Uterus (tissue), 4 donors: Measurements from ENCODE around the gene ASPDH. TPM values are rescaled to one million over a fixed set of nuclear protein-coding genes. Genes with fewer than 3 reads are reported as not detected.

Source experiments
- DNase-seq, 2 donors: peaks; one replicate each; pipeline ENCODE4 v3.0.0-alpha.2; 2019 to 2020
- H3K27ac ChIP-seq, 2 donors: fragments of 200-600 bp; sonication (generic); 1 replicate in 1 of 2; 2 replicates in 1 of 2; pipeline ENCODE4 v1.5.1; 2016 to 2018
- H3K27me3 ChIP-seq, 2 donors: fragments of 200-600 bp; sonication (generic); one replicate each; pipeline ENCODE4 v1.5.1; 2018 to 2019; ENCODE audit warnings: control low read depth in 1 of 2
- H3K36me3 ChIP-seq, 2 donors: fragments of 200-600 bp; sonication (generic); one replicate each; pipeline ENCODE4 v1.5.1; 2019; ENCODE audit warnings: control low read depth in 1 of 2
- H3K4me1 ChIP-seq, 2 donors: fragments of 200-600 bp; sonication (generic); one replicate each; pipeline ENCODE4 v1.5.1; 2018 to 2019; ENCODE audit warnings: control low read depth in 1 of 2
- H3K4me3 ChIP-seq, 2 donors: fragments of 200-600 bp; sonication (generic); 1 replicate in 1 of 2; 2 replicates in 1 of 2; pipeline ENCODE4 v1.5.1; 2018 to 2019; ENCODE audit warnings: mild to moderate bottlenecking in 1 of 2
- H3K9me3 ChIP-seq, 2 donors: fragments of 200-600 bp; sonication (generic); one replicate each; pipeline ENCODE4 v1.5.1; 2019; ENCODE audit warnings: control low read depth in 1 of 2
- POLR2A ChIP-seq, 2 donors: fragments of 450-650 bp; IDR thresholded peaks; one replicate each; pipeline ENCODE4 v1.6.1; 2016; ENCODE audit warnings: antibody characterized with exemption in 2 of 2, mild to moderate bottlenecking in 1 of 2, moderate library complexity in 1 of 2
- intact Hi-C: fragments of 100-400 bp; cut with DNase I; formaldehyde crosslinking; loops from one replicate; pipeline ENCODE4 v1.15.1; 2023; ENCODE audit warnings: low total_unique reads
- total RNA-seq, 4 donors: library from RNA; depleted of rRNA in 3 of 4; stranded (reverse); fragments of >200 nt in 3 of 4; gene quantifications; one replicate each; pipeline versions ENCODE4 v1.1.0 to v1.2.4, GENCODE V29; 2014 to 2023
- TF ChIP-seq, protein P1 (sequence below), 4 experiments: fragments of 200-600 bp in 2 of 4; fragments of 450-650 bp in 2 of 4; sonication (generic) in 2 of 4; IDR thresholded peaks; one replicate each; pipeline ENCODE4 v1.5.1; 2016 to 2019; ENCODE audit warnings: antibody characterized with exemption in 4 of 4, mild to moderate bottlenecking in 2 of 4, moderate library complexity in 1 of 4
- donor health status: DM: yes; HTN: yes; CAD: no.

Gene ASPDH
- total RNA-seq: not detected

DNA sequence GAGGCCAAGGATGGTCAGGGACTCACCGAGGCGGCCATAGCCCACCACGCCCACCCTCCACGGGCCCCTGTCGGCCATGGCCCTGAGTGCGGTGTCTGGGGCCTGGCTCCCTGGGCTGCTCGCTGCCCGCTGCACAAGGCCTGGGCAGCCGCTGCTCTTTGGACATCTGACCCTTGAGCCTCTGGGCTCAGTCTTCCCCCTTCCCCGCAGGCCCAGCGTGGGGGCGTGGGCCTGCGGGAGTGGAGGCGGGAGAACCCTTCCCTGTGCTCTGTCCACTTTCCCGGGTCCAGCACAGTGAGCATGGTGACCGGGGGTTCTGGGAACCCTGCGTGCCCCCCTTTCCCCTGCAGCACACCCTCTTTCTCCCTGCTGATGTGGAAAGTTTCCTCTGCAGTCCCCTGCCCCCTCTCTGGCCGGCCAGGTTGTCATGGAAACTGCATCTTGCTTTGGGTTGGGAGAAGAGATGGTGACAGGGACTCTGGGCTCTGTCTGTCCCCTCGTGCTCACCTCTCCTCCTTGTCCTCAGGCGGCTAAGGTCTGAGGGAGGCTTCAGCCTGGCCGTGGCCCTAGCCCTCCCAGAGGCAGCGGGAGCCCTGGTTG, at the start of gene ASPDH:
ASPDH (minus strand) TSS at position 168 of the 600 bp plus-strand sequence; CDS start at position 78, 90 bp downstream.
- DNase-seq: no peak
- Histone ChIP-seq H3K27ac (no peak within 1 kb of the TSS), H3K27me3 (no peaks in the 10 kb centered on the region), H3K36me3 (no peaks in the 10 kb centered on the region), H3K4me1 (peaks cover 0 to 7% of the 10 kb centered on the region in 2 donors), H3K4me3 (no peak within 1 kb of the TSS), H3K9me3 (no peaks in the 10 kb centered on the region)
- intact Hi-C loops: no loop called here
- no peak for TF ChIP-seq POLR2A (IDR thresholded peaks at IDR 0.05)
- TF ChIP-seq, protein P1, sequence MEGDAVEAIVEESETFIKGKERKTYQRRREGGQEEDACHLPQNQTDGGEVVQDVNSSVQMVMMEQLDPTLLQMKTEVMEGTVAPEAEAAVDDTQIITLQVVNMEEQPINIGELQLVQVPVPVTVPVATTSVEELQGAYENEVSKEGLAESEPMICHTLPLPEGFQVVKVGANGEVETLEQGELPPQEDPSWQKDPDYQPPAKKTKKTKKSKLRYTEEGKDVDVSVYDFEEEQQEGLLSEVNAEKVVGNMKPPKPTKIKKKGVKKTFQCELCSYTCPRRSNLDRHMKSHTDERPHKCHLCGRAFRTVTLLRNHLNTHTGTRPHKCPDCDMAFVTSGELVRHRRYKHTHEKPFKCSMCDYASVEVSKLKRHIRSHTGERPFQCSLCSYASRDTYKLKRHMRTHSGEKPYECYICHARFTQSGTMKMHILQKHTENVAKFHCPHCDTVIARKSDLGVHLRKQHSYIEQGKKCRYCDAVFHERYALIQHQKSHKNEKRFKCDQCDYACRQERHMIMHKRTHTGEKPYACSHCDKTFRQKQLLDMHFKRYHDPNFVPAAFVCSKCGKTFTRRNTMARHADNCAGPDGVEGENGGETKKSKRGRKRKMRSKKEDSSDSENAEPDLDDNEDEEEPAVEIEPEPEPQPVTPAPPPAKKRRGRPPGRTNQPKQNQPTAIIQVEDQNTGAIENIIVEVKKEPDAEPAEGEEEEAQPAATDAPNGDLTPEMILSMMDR (IDR thresholded peaks at IDR 0.05): no peak

DNA sequence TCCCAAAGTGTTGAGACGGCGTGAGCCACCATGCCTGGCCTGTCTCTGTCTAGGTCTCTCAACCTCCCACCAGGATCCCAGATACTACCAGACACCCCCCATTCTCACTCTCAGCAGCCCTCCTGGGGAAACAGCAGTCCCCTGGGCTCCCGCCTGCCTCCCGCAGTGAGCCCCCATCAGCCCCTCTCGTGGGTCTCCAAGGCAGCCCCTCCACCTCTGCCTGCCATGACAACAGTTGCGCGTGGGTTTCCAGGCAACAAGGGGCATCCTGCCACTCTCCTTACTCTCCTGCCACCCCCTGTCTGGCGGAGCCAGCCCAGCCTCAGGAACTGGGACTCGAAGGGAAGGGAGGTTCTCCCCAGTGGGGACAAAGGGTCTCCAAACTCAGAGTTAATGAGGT, 49.3 kb upstream of the ASPDH start:
- no peak for DNase-seq
- H3K4me3 ChIP-seq: no peak overlapping the region
- no peak for TF ChIP-seq POLR2A (IDR thresholded peaks at IDR 0.05)
- TF ChIP-seq, protein P1 (IDR thresholded peaks at IDR 0.05): no peak
- H3K36me3 ChIP-seq: no peaks in the 10 kb centered on the region
- no peak overlapping the region for H3K27ac ChIP-seq
- peaks cover 0 to 8% of the 10 kb centered on the region in 2 donors for H3K27me3 ChIP-seq
- no peaks in the 10 kb centered on the region for H3K9me3 ChIP-seq
- no peaks in the 10 kb centered on the region for H3K4me1 ChIP-seq
- intact Hi-C loops: no loop called here

GRCh38 chr19:50562329-50562728, 48.6 kb upstream of the ASPDH start:
- Histone ChIP-seq H3K27me3 (peaks cover 0 to 8% of the 10 kb centered on the region in 2 donors), H3K27ac (no peak overlapping the region), H3K4me3 (no peak overlapping the region), H3K4me1 (no peaks in the 10 kb centered on the region), H3K36me3 (no peaks in the 10 kb centered on the region), H3K9me3 (no peaks in the 10 kb centered on the region)
- TF ChIP-seq, protein P1 (IDR thresholded peaks at IDR 0.05): no peak
- no peak for TF ChIP-seq POLR2A (IDR thresholded peaks at IDR 0.05)
- DNase-seq: no peak
- intact Hi-C loops: no loop called here

DNA sequence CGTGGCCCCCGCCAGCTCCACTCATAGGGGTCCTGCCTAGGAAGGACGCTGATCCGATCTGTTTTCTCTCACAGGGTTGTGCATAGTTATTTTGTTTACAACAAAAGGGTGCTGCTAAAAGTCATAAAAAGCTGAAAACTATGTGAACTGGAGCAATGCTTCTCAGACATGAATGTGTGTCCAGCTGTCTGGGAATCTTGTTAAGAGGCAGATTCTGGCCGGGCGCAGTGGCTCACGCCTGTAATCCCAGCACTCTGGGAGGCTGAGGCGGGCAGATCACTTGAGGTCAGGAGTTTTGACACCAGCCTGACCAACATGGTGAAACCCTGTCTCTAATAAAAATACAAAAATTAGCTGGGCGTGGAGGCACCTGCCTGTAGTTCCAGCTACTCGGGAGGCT, 45.9 kb upstream of the ASPDH start:
- intact Hi-C loops: no loop called here
- H3K27ac ChIP-seq: no peak overlapping the region
- H3K27me3 ChIP-seq: peaks cover 0 to 3% of the 10 kb centered on the region in 2 donors

GRCh38 chr19:50558449-50558848, 44.7 kb upstream of the ASPDH start:
- no peak overlapping the region for H3K27ac ChIP-seq
- H3K4me3 ChIP-seq: no peak overlapping the region
- no peaks in the 10 kb centered on the region for H3K9me3 ChIP-seq
- TF ChIP-seq, protein P1 (IDR thresholded peaks at IDR 0.05): no peak
- TF ChIP-seq POLR2A (IDR thresholded peaks at IDR 0.05): no peak
- intact Hi-C loops: no loop called here
- H3K4me1 ChIP-seq: peaks cover 0 to 3% of the 10 kb centered on the region in 2 donors
- H3K27me3 ChIP-seq: peaks cover 0 to 3% of the 10 kb centered on the region in 2 donors
- DNase-seq: no peak
- no peaks in the 10 kb centered on the region for H3K36me3 ChIP-seq

More for the DNA sequence above, 45.9 kb upstream of the ASPDH start:
- Histone ChIP-seq H3K4me1 (peaks cover 0 to 3% of the 10 kb centered on the region in 2 donors), H3K36me3 (no peaks in the 10 kb centered on the region), H3K9me3 (no peaks in the 10 kb centered on the region), H3K4me3 (no peak overlapping the region)
- no peak for TF ChIP-seq POLR2A (IDR thresholded peaks at IDR 0.05)
- TF ChIP-seq, protein P1 (IDR thresholded peaks at IDR 0.05): no peak
- no peak for DNase-seq
